Stomach (tissue), 4 donors: Measurements from ENCODE around the gene NOL12.

Experiments used
- POLR2A ChIP-seq, 4 donors: fragments of 450-650 bp; IDR thresholded peaks; one replicate each; pipeline ENCODE4 v1.6.1; 2016; ENCODE audit warnings: antibody characterized with exemption in 4 of 4, control low read depth in 2 of 4, mild to moderate bottlenecking in 1 of 4, moderate library complexity in 1 of 4
- TF ChIP-seq, protein P1 (sequence below), 7 experiments: fragments of 450-650 bp in 4 of 7; fragments of 200-600 bp in 3 of 7; sonication (generic) in 3 of 7; IDR thresholded peaks; one replicate each; pipeline ENCODE4 v1.5.1; 2016 to 2019; ENCODE audit warnings: antibody characterized with exemption in 7 of 7, control low read depth in 2 of 7, mild to moderate bottlenecking in 1 of 7

DNA sequence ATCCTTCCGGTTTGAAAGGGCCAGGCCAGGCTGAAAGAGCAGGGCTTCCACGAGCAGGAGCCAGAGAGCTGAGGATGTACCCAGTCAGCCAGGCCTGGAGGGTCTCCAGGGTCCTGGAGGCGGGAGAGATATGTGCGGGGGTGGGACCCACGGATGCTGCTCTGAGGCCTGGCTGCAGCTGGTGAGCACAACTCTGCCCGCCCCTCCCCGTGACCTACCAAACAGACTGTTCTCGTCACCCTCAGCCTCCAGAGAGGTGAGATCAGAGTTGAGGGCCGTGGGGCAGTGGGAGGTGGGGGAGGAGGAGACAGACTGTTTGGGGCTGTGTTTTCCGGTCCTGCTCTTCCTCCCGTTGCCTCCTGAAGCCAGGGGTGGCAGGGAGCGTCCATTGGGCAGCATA, 52.9 kb downstream of the NOL12 start:
- TF ChIP-seq, protein P1, sequence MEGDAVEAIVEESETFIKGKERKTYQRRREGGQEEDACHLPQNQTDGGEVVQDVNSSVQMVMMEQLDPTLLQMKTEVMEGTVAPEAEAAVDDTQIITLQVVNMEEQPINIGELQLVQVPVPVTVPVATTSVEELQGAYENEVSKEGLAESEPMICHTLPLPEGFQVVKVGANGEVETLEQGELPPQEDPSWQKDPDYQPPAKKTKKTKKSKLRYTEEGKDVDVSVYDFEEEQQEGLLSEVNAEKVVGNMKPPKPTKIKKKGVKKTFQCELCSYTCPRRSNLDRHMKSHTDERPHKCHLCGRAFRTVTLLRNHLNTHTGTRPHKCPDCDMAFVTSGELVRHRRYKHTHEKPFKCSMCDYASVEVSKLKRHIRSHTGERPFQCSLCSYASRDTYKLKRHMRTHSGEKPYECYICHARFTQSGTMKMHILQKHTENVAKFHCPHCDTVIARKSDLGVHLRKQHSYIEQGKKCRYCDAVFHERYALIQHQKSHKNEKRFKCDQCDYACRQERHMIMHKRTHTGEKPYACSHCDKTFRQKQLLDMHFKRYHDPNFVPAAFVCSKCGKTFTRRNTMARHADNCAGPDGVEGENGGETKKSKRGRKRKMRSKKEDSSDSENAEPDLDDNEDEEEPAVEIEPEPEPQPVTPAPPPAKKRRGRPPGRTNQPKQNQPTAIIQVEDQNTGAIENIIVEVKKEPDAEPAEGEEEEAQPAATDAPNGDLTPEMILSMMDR (IDR thresholded peaks at IDR 0.05): no peak
- no peak for TF ChIP-seq POLR2A (IDR thresholded peaks at IDR 0.05)
